GM20431 (cell line): ENCODE data around the gene TERB2.
"Not testable (repeated sequence)": the region's sequence is repeated elsewhere in the genome, so short reads cannot be mapped to it uniquely, and the experiment has no call there.

Experiments
- in situ Hi-C: fragments of 300-500 bp; cut with MseI, MboI; formaldehyde crosslinking; loops from one replicate; pipeline ENCODE4 v1.15.0; 2020; ENCODE audit warnings: low sequenced_read_pairs; ENCODE audit not compliant: unreplicated experiment

TERB2 gene

GRCh38 chr15:44999105-44999504 lies 42.6 kb downstream of the TERB2 start:
- in situ Hi-C loops = no loop called here

- in situ Hi-C loops = not testable (repeated sequence)
Measured at GRCh38 chr15:45001180-45001579, 44.7 kb downstream of the TERB2 start.

- in situ Hi-C loops = not testable (repeated sequence)
Measured at GRCh38 chr15:45003731-45004410, 47.4 kb downstream of the TERB2 start.

- in situ Hi-C loops = not testable (repeated sequence)
Measured at GRCh38 chr15:45004590-45005175, 48.2 kb downstream of the TERB2 start.

GRCh38 chr15:45009046-45009445 lies 52.6 kb downstream of the TERB2 start:
- in situ Hi-C loops = no loop called here

GRCh38 chr15:45015114-45015513 lies 58.6 kb downstream of the TERB2 start:
- in situ Hi-C loops = not testable (repeated sequence)

GRCh38 chr15:45020222-45020900 lies 63.9 kb downstream of the TERB2 start:
- in situ Hi-C loops = not testable (repeated sequence)

GRCh38 chr15:45020901-45021259 lies 64.4 kb downstream of the TERB2 start:
- in situ Hi-C loops = not testable (repeated sequence)

GRCh38 chr15:45021348-45021747 lies 64.9 kb downstream of the TERB2 start:
- in situ Hi-C loops = no loop called here

- in situ Hi-C loops = no loop called here
Measured at GRCh38 chr15:45022871-45023658, 66.6 kb downstream of the TERB2 start, which contains the start of gene SORD. SORD (plus strand) TSS chr15:45023195; CDS start chr15:45023284, 89 bp downstream.

- in situ Hi-C loops = no loop called here
Measured at GRCh38 chr15:45023659-45024225, 67.3 kb downstream of the TERB2 start.

GRCh38 chr15:45024649-45025048 lies 68.2 kb downstream of the TERB2 start:
- in situ Hi-C loops = loop anchor here (25.0 kb wide), 1 partner anchor 162 kb away; no protein-coding TSS in a partner anchor

- in situ Hi-C loops = loop anchor here (25.0 kb wide), 1 partner anchor 163 kb away; no protein-coding TSS in a partner anchor
Measured at GRCh38 chr15:45025627-45026026, 69.1 kb downstream of the TERB2 start.

GRCh38 chr15:45026651-45027190 lies 70.2 kb downstream of the TERB2 start:
- in situ Hi-C loops = loop anchor here (25.0 kb wide), 1 partner anchor 164 kb away; no protein-coding TSS in a partner anchor

GRCh38 chr15:45027220-45027619 lies 70.7 kb downstream of the TERB2 start:
- in situ Hi-C loops = loop anchor here (25.0 kb wide), 1 partner anchor 165 kb away; no protein-coding TSS in a partner anchor
